HG02885 (cell line): Measurements from ENCODE around the gene GOLGA6D.
"Not testable (repeated sequence)": the region's sequence is repeated elsewhere in the genome, so short reads cannot be mapped to it uniquely, and the experiment has no call there.

ENCODE experiments used
- ATAC-seq: cut with Tn5 transposase; IDR thresholded peaks from one replicate; pipeline ENCODE4 v1.9.1; 2021; ENCODE audit warnings: mild to moderate bottlenecking; ENCODE audit not compliant: unreplicated experiment, poor library complexity

Gene GOLGA6D

GRCh38 chr15:75275617-75276016 is 7.0 kb upstream of the GOLGA6D start:
- ATAC-seq = not testable (repeated sequence)

GRCh38 chr15:75278497-75278896 is 4.1 kb upstream of the GOLGA6D start:
- ATAC-seq = not testable (repeated sequence)

- ATAC-seq = not testable (repeated sequence)
Observed at GRCh38 chr15:75284152-75284551, 1.5 kb downstream of the GOLGA6D start.

- not testable (repeated sequence) for ATAC-seq
Observed at GRCh38 chr15:75293660-75294059, 11.0 kb downstream of the GOLGA6D start.

- not testable (repeated sequence) for ATAC-seq
Observed at GRCh38 chr15:75298541-75299310, 16.1 kb downstream of the GOLGA6D start.

GRCh38 chr15:75299311-75299688 is 16.7 kb downstream of the GOLGA6D start:
- not testable (repeated sequence) for ATAC-seq

GRCh38 chr15:75300026-75300425 is 17.4 kb downstream of the GOLGA6D start:
- ATAC-seq = not testable (repeated sequence)

GRCh38 chr15:75302318-75302717 is 19.7 kb downstream of the GOLGA6D start:
- ATAC-seq = no peak

GRCh38 chr15:75302753-75303152 is 20.1 kb downstream of the GOLGA6D start:
- ATAC-seq = not testable (repeated sequence)

- no peak for ATAC-seq
Observed at GRCh38 chr15:75306188-75306587, 23.6 kb downstream of the GOLGA6D start.

GRCh38 chr15:75307778-75308390 is 25.2 kb downstream of the GOLGA6D start:
- ATAC-seq = no peak

- ATAC-seq = no peak
Observed at GRCh38 chr15:75309711-75310110, 27.1 kb downstream of the GOLGA6D start.

- ATAC-seq = not testable (repeated sequence)
Observed at GRCh38 chr15:75312548-75312947, 29.9 kb downstream of the GOLGA6D start.

GRCh38 chr15:75313116-75313845 is 30.6 kb downstream of the GOLGA6D start:
- no peak for ATAC-seq

- ATAC-seq = no peak
Observed at GRCh38 chr15:75314552-75315290, 32.1 kb downstream of the GOLGA6D start.

- not testable (repeated sequence) for ATAC-seq
Observed at GRCh38 chr15:75319231-75319897, 36.7 kb downstream of the GOLGA6D start.

GRCh38 chr15:75321711-75322110 is 39.1 kb downstream of the GOLGA6D start:
- no peak for ATAC-seq

- no peak for ATAC-seq
Observed at GRCh38 chr15:75325922-75326321, 43.3 kb downstream of the GOLGA6D start.

- no peak for ATAC-seq
Observed at GRCh38 chr15:75327005-75327404, 44.4 kb downstream of the GOLGA6D start.

GRCh38 chr15:75327491-75327890 is 44.9 kb downstream of the GOLGA6D start:
- ATAC-seq = no peak
